Measurements from ENCODE around the gene TCEA3. TPM values are rescaled to one million over a fixed set of nuclear protein-coding genes. Genes with fewer than 3 reads are reported as not detected.
A peak's percentile ranks its signal among the peaks of the same experiment; 100 is the strongest.

The TCEA3 gene
- 4.0 and 4.6 TPM in 2 replicates for total RNA-seq
- long read RNA-seq, transcript TCEA3-203 (11 exons, 1,559 nt), result major isoform, 5 of 6 reads
- long read RNA-seq, partial matches to known transcripts, result 0 of 6 reads
- long read RNA-seq, other reads (novel, unspliced or antisense), result 1 of 6 reads

DNA sequence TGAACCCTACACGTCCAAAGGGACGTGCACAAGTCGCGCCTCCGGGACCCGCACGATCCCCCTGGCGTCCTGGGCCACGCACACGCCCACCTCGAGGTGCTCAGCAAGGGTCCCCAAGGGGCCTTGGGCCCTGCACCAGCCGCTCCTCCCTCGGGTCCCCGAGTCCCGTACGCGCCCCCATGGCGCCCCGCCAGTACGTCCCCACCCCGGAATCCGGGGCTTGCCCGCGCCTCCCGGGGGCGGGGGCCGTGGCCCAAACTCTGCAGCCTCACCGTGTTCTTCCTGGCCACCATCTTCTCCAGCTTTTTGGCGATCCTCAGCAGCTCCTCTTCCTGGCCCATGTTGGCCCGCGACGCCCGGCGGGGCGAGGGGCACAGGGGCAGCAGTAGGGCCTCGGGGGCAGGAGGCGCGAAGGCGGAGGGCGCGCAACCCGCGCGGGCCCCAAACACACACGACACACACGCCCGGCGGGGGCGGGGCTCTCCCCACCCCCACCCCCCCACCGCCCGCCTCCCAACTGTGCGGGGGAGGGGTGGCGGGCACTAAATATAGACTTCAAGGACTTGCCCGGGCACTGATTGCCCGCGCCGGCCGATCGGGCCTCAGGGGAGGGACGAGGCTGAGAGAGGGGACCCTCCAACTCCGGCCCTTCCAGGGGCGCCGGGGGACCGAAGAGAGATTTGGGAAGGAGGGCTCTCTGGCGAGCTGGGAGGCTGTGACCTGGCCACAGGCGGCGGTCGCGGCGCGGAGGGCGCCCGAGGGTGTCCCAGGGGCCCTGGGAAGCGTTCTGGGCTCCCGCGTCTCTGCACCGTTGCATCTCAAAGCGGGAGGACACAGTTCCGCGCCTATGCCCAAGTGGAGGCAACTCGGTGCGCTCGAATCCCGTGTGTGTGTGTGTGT lies at the start of gene TCEA3:
Gene TCEA3 (minus strand): TSS at position 456 of the 900 bp plus-strand sequence. CDS start 115 bp downstream, at position 341.
- Mint-ChIP-seq H3K4me1 (ENCODE audit: unreplicated experiment) (peaks cover 24% of the 10 kb centered on the region), H3K36me3 (ENCODE audit: unreplicated experiment) (peaks cover 16% of the 10 kb centered on the region), H3K4me3 (ENCODE audit: unreplicated experiment) (peak within 1 kb of the TSS; percentile 70), H3K9me3 (ENCODE audit: unreplicated experiment) (no peaks in the 10 kb centered on the region), H3K27ac (ENCODE audit: unreplicated experiment) (peak within 1 kb of the TSS; percentile 41), H3K27me3 (ENCODE audit: unreplicated experiment) (no peaks in the 10 kb centered on the region)
- no peak for DNase-seq (ENCODE audit: extremely low spot score, unreplicated experiment)
- TF ChIP-seq, protein P1, sequence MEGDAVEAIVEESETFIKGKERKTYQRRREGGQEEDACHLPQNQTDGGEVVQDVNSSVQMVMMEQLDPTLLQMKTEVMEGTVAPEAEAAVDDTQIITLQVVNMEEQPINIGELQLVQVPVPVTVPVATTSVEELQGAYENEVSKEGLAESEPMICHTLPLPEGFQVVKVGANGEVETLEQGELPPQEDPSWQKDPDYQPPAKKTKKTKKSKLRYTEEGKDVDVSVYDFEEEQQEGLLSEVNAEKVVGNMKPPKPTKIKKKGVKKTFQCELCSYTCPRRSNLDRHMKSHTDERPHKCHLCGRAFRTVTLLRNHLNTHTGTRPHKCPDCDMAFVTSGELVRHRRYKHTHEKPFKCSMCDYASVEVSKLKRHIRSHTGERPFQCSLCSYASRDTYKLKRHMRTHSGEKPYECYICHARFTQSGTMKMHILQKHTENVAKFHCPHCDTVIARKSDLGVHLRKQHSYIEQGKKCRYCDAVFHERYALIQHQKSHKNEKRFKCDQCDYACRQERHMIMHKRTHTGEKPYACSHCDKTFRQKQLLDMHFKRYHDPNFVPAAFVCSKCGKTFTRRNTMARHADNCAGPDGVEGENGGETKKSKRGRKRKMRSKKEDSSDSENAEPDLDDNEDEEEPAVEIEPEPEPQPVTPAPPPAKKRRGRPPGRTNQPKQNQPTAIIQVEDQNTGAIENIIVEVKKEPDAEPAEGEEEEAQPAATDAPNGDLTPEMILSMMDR (IDR thresholded peaks at IDR 0.05), result no peak

DNA sequence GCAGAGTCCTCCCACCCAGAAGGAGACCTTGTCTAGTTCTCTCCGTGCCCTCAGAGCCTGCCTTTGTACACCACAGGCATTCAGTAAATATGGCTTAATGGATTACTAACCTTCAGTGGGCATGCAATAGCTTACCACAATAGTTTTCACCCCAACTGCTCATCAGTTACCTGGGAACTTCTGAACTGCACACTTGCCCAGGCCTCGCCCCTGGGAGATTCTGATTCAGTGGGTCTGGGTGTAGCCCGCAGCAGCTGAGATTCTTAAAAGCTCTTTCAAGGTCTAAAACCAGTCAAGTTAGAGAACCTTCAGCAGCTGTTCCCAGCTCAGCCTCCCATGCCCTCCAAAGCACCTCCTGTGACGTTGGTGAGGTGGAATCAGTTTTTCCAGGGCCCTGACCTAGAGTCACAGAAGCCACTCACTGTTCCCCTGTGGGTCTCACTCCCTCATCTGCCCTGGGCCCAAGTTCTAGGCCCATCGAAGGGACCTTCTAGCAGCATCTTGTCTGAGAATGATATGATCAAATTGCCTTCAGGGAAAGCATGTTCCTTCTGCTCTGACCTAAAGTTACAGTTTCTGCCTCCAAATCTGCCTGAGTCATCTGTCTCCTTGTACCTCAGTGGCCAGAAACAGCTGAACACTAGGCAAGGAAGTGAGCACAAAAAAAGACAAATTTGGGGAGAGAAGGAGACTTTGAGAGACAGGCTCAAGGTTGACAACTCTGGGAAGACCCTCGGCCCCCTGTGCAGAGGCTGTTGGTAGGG lies 48.7 kb upstream of the TCEA3 start:
- DNase-seq (ENCODE audit: extremely low spot score, unreplicated experiment), result no peak
- H3K27me3 Mint-ChIP-seq (ENCODE audit: unreplicated experiment), result no peaks in the 10 kb centered on the region
- no peaks in the 10 kb centered on the region for H3K36me3 Mint-ChIP-seq (ENCODE audit: unreplicated experiment)
- TF ChIP-seq, protein P1 (IDR thresholded peaks at IDR 0.05), result no peak
- no peak overlapping the region for H3K4me3 Mint-ChIP-seq (ENCODE audit: unreplicated experiment)
- H3K9me3 Mint-ChIP-seq (ENCODE audit: unreplicated experiment), result no peaks in the 10 kb centered on the region
- peaks cover 21% of the 10 kb centered on the region for H3K4me1 Mint-ChIP-seq (ENCODE audit: unreplicated experiment)
- peak overlapping the region; percentile 50 for H3K27ac Mint-ChIP-seq (ENCODE audit: unreplicated experiment)

DNA sequence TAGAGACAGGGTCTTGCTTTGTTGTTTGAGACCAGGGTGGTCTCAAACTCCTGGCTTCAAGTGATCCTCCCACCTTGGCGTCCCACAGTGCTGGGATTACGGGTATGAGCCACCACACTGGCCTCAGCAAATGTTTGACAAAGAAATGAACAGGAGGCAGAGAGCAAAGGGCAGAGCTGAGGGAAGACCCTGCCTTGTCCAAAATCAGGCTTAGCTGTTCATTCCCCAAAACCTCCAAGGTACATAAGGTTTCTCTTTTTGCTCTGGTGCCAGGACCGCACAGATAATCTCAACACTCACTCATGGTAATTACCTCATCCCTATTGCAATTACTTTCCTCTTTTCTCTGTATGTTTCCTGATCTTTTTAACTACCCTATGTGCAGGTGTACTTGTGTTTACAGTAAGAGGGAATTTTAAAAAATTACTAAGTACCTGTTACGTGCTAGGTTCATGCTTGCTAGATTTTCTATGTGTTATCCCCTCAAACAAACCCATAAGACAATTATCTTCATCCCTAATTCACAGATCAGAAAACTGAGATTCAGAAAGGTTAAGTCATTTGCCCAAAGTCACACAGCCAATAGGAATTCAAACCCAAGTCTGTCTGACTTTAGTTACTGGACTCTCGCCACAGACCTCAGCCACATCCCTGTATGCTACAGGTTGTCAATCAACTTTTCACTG lies 47.9 kb upstream of the TCEA3 start:
- H3K9me3 Mint-ChIP-seq (ENCODE audit: unreplicated experiment), result no peaks in the 10 kb centered on the region
- H3K36me3 Mint-ChIP-seq (ENCODE audit: unreplicated experiment), result no peaks in the 10 kb centered on the region
- DNase-seq (ENCODE audit: extremely low spot score, unreplicated experiment), result no peak
- TF ChIP-seq, protein P1 (IDR thresholded peaks at IDR 0.05), result no peak
- H3K27ac Mint-ChIP-seq (ENCODE audit: unreplicated experiment), result no peak overlapping the region
- H3K4me1 Mint-ChIP-seq (ENCODE audit: unreplicated experiment), result peaks cover 21% of the 10 kb centered on the region
- no peak overlapping the region for H3K4me3 Mint-ChIP-seq (ENCODE audit: unreplicated experiment)
- no peaks in the 10 kb centered on the region for H3K27me3 Mint-ChIP-seq (ENCODE audit: unreplicated experiment)

DNA sequence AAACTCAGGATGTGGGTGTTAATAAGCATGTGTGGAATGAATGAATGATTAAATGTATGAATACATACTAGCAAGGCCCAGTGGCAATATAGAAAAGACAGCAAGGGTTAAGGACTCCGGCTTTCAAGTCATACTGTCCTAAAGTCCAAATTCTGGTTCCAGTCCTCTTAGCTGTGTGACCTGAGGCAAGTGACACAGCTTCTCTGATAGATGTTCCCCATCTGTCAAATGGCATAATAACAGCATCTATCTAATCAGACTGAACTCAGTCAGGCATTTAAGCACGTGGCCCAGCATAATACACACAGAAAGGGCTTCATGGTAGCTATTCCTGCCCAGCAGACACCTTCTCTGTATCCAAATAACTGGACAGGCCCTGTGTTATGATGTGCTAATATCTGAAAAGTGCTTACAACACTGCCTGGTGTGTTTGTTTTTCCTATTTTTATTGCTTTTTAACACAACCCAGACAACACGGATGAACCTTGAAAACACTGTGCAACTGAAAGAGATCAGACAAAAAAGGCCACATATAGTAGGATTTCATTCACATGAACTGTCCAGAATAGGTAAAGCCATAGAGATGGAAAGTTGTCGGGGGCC lies 47.0 kb upstream of the TCEA3 start:
- TF ChIP-seq, protein P1 (IDR thresholded peaks at IDR 0.05), result no peak

More for the DNA sequence above, 47.0 kb upstream of the TCEA3 start:
- peaks cover 21% of the 10 kb centered on the region for H3K4me1 Mint-ChIP-seq (ENCODE audit: unreplicated experiment)
- no peak overlapping the region for H3K4me3 Mint-ChIP-seq (ENCODE audit: unreplicated experiment)
- H3K27ac Mint-ChIP-seq (ENCODE audit: unreplicated experiment), result no peak overlapping the region
- no peaks in the 10 kb centered on the region for H3K9me3 Mint-ChIP-seq (ENCODE audit: unreplicated experiment)
- H3K27me3 Mint-ChIP-seq (ENCODE audit: unreplicated experiment), result no peaks in the 10 kb centered on the region
- H3K36me3 Mint-ChIP-seq (ENCODE audit: unreplicated experiment), result no peaks in the 10 kb centered on the region
- no peak for DNase-seq (ENCODE audit: extremely low spot score, unreplicated experiment)
